HG02588 (cell line): ENCODE measurements around the gene SLC37A1.

Experiments used
- ATAC-seq: cut with Tn5 transposase; IDR thresholded peaks from one replicate; pipeline ENCODE4 v1.9.1; 2021; ENCODE audit warnings: mild to moderate bottlenecking, moderate library complexity; ENCODE audit not compliant: unreplicated experiment

The SLC37A1 gene

GRCh38 chr21:42558846-42559245, 45.2 kb downstream of the SLC37A1 start:
- ATAC-seq: no peak

GRCh38 chr21:42559326-42559725, 45.7 kb downstream of the SLC37A1 start:
- ATAC-seq: no peak

GRCh38 chr21:42560517-42561179, 47.0 kb downstream of the SLC37A1 start:
- no peak for ATAC-seq

GRCh38 chr21:42561762-42562650, 48.4 kb downstream of the SLC37A1 start:
- ATAC-seq: peak; percentile 68

GRCh38 chr21:42562816-42563215, 49.2 kb downstream of the SLC37A1 start:
- ATAC-seq: no peak

- no peak for ATAC-seq
Measured at GRCh38 chr21:42563261-42563660, 49.6 kb downstream of the SLC37A1 start.

GRCh38 chr21:42563686-42564085, 50.0 kb downstream of the SLC37A1 start:
- no peak for ATAC-seq

GRCh38 chr21:42564561-42564971, 50.9 kb downstream of the SLC37A1 start:
- no peak for ATAC-seq

GRCh38 chr21:42565206-42565810, 51.7 kb downstream of the SLC37A1 start:
- ATAC-seq: no peak

- ATAC-seq: no peak
Measured at GRCh38 chr21:42565886-42566523, 52.4 kb downstream of the SLC37A1 start.

GRCh38 chr21:42566524-42567213, 53.0 kb downstream of the SLC37A1 start:
- ATAC-seq: no peak

GRCh38 chr21:42567214-42567555, 53.5 kb downstream of the SLC37A1 start:
- no peak for ATAC-seq

- ATAC-seq: no peak
Measured at GRCh38 chr21:42567861-42568260, 54.2 kb downstream of the SLC37A1 start.

GRCh38 chr21:42568376-42568775, 54.7 kb downstream of the SLC37A1 start:
- ATAC-seq: no peak

- ATAC-seq: no peak
Measured at GRCh38 chr21:42568866-42569731, 55.4 kb downstream of the SLC37A1 start.

- ATAC-seq: no peak
Measured at GRCh38 chr21:42569732-42570301, 56.2 kb downstream of the SLC37A1 start.

- ATAC-seq: no peak
Measured at GRCh38 chr21:42570362-42570761, 56.7 kb downstream of the SLC37A1 start.

- no peak for ATAC-seq
Measured at GRCh38 chr21:42570841-42571387, 57.3 kb downstream of the SLC37A1 start.
